Loucy (cell line): Measurements from ENCODE around the gene INSYN2B.

ENCODE experiments used
- CTCF ChIP-seq: fragments of 200-600 bp; sonication (generic); conservative IDR thresholded peaks from 2 replicates; pipeline ENCODE4 v1.5.1; 2014; ENCODE audit warnings: mild to moderate bottlenecking, antibody characterized with exemption, low read length
- EZH2phosphoT487 ChIP-seq: fragments of 200-600 bp; IDR thresholded peaks from 2 replicates; pipeline ENCODE4 v1.6.1; 2018; ENCODE audit warnings: antibody characterized with exemption, mild to moderate bottlenecking, moderate library complexity, borderline replicate concordance

- TF ChIP-seq CTCF (no peak), EZH2phosphoT487 (no peak)
Observed at GRCh38 chr5:169935762-169936161, 44.5 kb downstream of the INSYN2B start.
